ENCODE results near the gene PRR11.

- TF ChIP-seq CTCF (IDR thresholded peaks at IDR 0.05), result no peak
- no peak for TF ChIP-seq POLR2A (IDR thresholded peaks at IDR 0.05)
Measured at GRCh38 chr17:59230764-59231163, 75.2 kb downstream of the PRR11 start.

Measured in Peyer's patch (tissue), 4 donors.